Endothelial cell (in vitro differentiated cells): Measurements from ENCODE around the gene CLDN7. TPM values are rescaled to one million over a fixed set of nuclear protein-coding genes. Genes with fewer than 3 reads are reported as not detected.

ENCODE experiments used
- DNase-seq: peaks from one replicate; pipeline ENCODE4 v3.0.0; 2021; ENCODE audit warnings: low spot score
- H3K27ac Mint-ChIP-seq: one replicate; pipeline ENCODE4 v1.8.0; 2021; ENCODE audit warnings: mixed read lengths, inconsistent platforms; ENCODE audit not compliant: unreplicated experiment
- H3K27me3 Mint-ChIP-seq: one replicate; pipeline ENCODE4 v1.8.0; 2021; ENCODE audit warnings: mild to moderate bottlenecking, moderate library complexity, mixed read lengths, inconsistent platforms; ENCODE audit not compliant: unreplicated experiment
- H3K36me3 Mint-ChIP-seq: one replicate; pipeline ENCODE4 v1.8.0; 2021; ENCODE audit warnings: mild to moderate bottlenecking, low read depth, mixed read lengths, inconsistent platforms; ENCODE audit not compliant: unreplicated experiment
- H3K4me1 Mint-ChIP-seq: one replicate; pipeline ENCODE4 v1.8.0; 2021; ENCODE audit warnings: mild to moderate bottlenecking, mixed read lengths, inconsistent platforms; ENCODE audit not compliant: unreplicated experiment
- H3K4me3 Mint-ChIP-seq: one replicate; pipeline ENCODE4 v1.8.0; 2021; ENCODE audit warnings: mild to moderate bottlenecking, mixed read lengths, inconsistent platforms; ENCODE audit not compliant: unreplicated experiment
- H3K9me3 Mint-ChIP-seq: one replicate; pipeline ENCODE4 v1.8.0; 2021; ENCODE audit warnings: mixed read lengths, inconsistent platforms; ENCODE audit not compliant: unreplicated experiment
- total RNA-seq: library from RNA; stranded (reverse); fragmentation: NEBNext Ultra II Directional; extraction: Animal tissue kit (Norgen Biotek cat#: 25700); gene quantifications from one replicate; pipeline ENCODE4 v1.2.1, GENCODE V29; 2021; ENCODE audit not compliant: unreplicated experiment
- TF ChIP-seq, protein P1 (sequence below): fragments of 200-600 bp; sonication (generic); IDR thresholded peaks from one replicate; pipeline ENCODE4 v1.5.0; 2021; ENCODE audit warnings: antibody characterized with exemption; ENCODE audit not compliant: unreplicated experiment

The CLDN7 gene
- total RNA-seq, 1 donor from 2014 or later, result 65.7 TPM

GRCh38 chr17:7251661-7252175 lies 10.6 kb downstream of the CLDN7 start, which contains the start of gene CTDNEP1:
Gene CTDNEP1, minus strand, starts transcription at chr17:7251734. Its CDS starts 438 bp downstream, at chr17:7251296.
- Mint-ChIP-seq H3K27ac (peak within 1 kb of the TSS; percentile 99), H3K9me3 (no peaks in the 10 kb centered on the region), H3K27me3 (peaks cover 14% of the 10 kb centered on the region), H3K36me3 (peaks cover 28% of the 10 kb centered on the region), H3K4me3 (peak within 1 kb of the TSS; percentile 93), H3K4me1 (peaks cover 33% of the 10 kb centered on the region)
- DNase-seq, result peak; percentile 78
- TF ChIP-seq, protein P1, sequence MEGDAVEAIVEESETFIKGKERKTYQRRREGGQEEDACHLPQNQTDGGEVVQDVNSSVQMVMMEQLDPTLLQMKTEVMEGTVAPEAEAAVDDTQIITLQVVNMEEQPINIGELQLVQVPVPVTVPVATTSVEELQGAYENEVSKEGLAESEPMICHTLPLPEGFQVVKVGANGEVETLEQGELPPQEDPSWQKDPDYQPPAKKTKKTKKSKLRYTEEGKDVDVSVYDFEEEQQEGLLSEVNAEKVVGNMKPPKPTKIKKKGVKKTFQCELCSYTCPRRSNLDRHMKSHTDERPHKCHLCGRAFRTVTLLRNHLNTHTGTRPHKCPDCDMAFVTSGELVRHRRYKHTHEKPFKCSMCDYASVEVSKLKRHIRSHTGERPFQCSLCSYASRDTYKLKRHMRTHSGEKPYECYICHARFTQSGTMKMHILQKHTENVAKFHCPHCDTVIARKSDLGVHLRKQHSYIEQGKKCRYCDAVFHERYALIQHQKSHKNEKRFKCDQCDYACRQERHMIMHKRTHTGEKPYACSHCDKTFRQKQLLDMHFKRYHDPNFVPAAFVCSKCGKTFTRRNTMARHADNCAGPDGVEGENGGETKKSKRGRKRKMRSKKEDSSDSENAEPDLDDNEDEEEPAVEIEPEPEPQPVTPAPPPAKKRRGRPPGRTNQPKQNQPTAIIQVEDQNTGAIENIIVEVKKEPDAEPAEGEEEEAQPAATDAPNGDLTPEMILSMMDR, result no peak

- Mint-ChIP-seq H3K4me3 (peak overlapping the region; percentile 93), H3K27ac (peak overlapping the region; percentile 96), H3K9me3 (no peaks in the 10 kb centered on the region), H3K36me3 (peaks cover 30% of the 10 kb centered on the region), H3K27me3 (peaks cover 12% of the 10 kb centered on the region), H3K4me1 (peaks cover 33% of the 10 kb centered on the region)
- TF ChIP-seq, protein P1, result no peak
- no peak for DNase-seq
Measured at GRCh38 chr17:7250695-7251627, 11.3 kb downstream of the CLDN7 start.

DNA sequence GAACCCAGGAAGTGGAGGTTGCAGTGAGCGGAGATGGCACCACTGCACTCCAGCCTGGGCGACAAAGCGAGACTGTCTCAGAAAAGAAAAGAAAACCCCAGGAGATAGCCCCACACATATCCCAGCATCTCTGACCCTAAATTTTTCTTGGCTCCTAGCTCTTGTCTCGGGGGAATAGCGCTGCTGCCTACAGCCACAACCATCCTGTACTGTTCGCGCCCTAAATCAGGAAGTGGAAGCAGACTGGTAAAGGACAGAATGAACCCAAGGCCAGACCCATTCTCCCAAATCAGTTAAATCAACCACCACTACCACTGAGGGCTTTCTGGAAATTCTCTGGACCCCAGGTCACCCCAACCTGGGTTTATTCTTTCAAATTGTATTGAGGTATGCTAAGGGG lies 12.4 kb downstream of the CLDN7 start:
- Mint-ChIP-seq H3K9me3 (no peaks in the 10 kb centered on the region), H3K4me1 (peaks cover 33% of the 10 kb centered on the region), H3K27ac (no peak overlapping the region), H3K36me3 (peaks cover 32% of the 10 kb centered on the region), H3K4me3 (peak overlapping the region; percentile 93), H3K27me3 (peaks cover 12% of the 10 kb centered on the region)
- DNase-seq, result no peak
- TF ChIP-seq, protein P1, result no peak

DNA sequence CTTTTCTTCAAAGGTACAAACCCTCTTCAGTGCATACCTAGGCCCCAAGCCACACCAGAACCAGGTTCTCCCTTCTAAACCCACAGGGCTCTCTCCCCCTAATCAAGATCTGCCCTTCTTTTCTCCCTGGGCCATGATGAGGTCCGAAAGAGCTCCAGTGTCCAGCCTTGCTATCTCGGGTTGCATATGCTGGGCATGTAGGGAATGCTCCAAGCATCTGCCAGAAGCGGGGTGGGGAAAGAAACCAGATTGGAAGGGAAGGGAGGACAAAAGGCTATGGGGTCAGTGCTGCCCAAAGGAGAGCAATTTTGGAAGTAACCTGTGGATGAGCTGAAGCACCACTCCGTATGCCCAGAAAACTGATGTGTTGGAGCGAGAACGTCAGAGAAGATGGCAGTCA lies 13.1 kb downstream of the CLDN7 start:
- Mint-ChIP-seq H3K4me3 (peak overlapping the region; percentile 82), H3K27me3 (peaks cover 10% of the 10 kb centered on the region), H3K27ac (peak overlapping the region; percentile 72), H3K9me3 (no peaks in the 10 kb centered on the region), H3K36me3 (peaks cover 33% of the 10 kb centered on the region), H3K4me1 (peaks cover 33% of the 10 kb centered on the region)
- TF ChIP-seq, protein P1, result no peak
- DNase-seq, result no peak

GRCh38 chr17:7248796-7249195 lies 13.5 kb downstream of the CLDN7 start:
- peaks cover 33% of the 10 kb centered on the region for H3K4me1 Mint-ChIP-seq
- peak overlapping the region; percentile 82 for H3K4me3 Mint-ChIP-seq
- no peaks in the 10 kb centered on the region for H3K9me3 Mint-ChIP-seq
- peaks cover 33% of the 10 kb centered on the region for H3K36me3 Mint-ChIP-seq
- TF ChIP-seq, protein P1, result no peak
- peak overlapping the region; percentile 72 for H3K27ac Mint-ChIP-seq
- peaks cover 10% of the 10 kb centered on the region for H3K27me3 Mint-ChIP-seq
- DNase-seq, result no peak
